Common myeloid progenitor, CD34-positive (primary cell): ENCODE data around the gene ACTR8.

ENCODE experiments used
- CTCF ChIA-PET: fragments of 350-600 bp; sonication (Branson Sonifier 250); formaldehyde crosslinking; loops from one replicate; lab custom pipeline; 2021; ENCODE audit warnings: antibody characterized with exemption; lab: Charles Lee
- POLR2A ChIA-PET: fragments of 350-600 bp; sonication (Branson Sonifier 250); formaldehyde crosslinking; loops from one replicate; lab custom pipeline; 2021; ENCODE audit warnings: antibody characterized with exemption; lab: Charles Lee
- DNase-seq, 3 donors: peaks; one replicate each; pipeline versions ENCODE4 v3.0.0 to v3.0.0-alpha.2; 2013
- H3K27ac ChIP-seq, 2 experiments: 1 replicate in 1 of 2; 2 replicates in 1 of 2; pipeline ENCODE4 v1.7.0; 2013; ENCODE audit warnings: inconsistent platforms in 2 of 2, low read length in 2 of 2, mild to moderate bottlenecking in 2 of 2, low read depth in 1 of 2, moderate library complexity in 1 of 2; ENCODE audit not compliant: severe bottlenecking in 2 of 2, insufficient read depth in 1 of 2, poor library complexity in 1 of 2
- H3K27me3 ChIP-seq, 5 experiments: replicated peaks in 2 of 5; 1 replicate in 3 of 5; 2 replicates in 2 of 5; pipeline versions ENCODE4 v1.6.1 to v1.7.0; 2013; ENCODE audit warnings: low read length in 4 of 5, mild to moderate bottlenecking in 2 of 5, moderate library complexity in 2 of 5, inconsistent platforms in 1 of 5; ENCODE audit not compliant: insufficient read depth in 5 of 5, control insufficient read depth in 4 of 5
- H3K36me3 ChIP-seq, 4 experiments: 1 replicate in 2 of 4; 2 replicates in 2 of 4; pipeline versions ENCODE4 v1.6.1 to v1.7.0; 2013; ENCODE audit warnings: low read length in 3 of 4, control low read depth in 1 of 4, mild to moderate bottlenecking in 1 of 4; ENCODE audit not compliant: control insufficient read depth in 4 of 4, insufficient read depth in 4 of 4
- H3K4me1 ChIP-seq, 4 experiments: 1 replicate in 3 of 4; 2 replicates in 1 of 4; pipeline versions ENCODE4 v1.6.1 to v1.7.1; 2013; ENCODE audit warnings: low read length in 3 of 4, mild to moderate bottlenecking in 3 of 4, control low read depth in 1 of 4, inconsistent platforms in 1 of 4, moderate library complexity in 1 of 4; ENCODE audit not compliant: control insufficient read depth in 4 of 4, insufficient read depth in 4 of 4; ENCODE audit errors: control extremely low read depth in 1 of 4
- H3K4me3 ChIP-seq, 7 experiments: 1 replicate in 4 of 7; 2 replicates in 3 of 7; pipeline versions ENCODE4 v1.5.1 to v1.7.0; 2013; ENCODE audit warnings: mild to moderate bottlenecking in 7 of 7, low read length in 6 of 7, moderate library complexity in 6 of 7, inconsistent platforms in 2 of 7, low read depth in 2 of 7, control low read depth in 1 of 7; ENCODE audit not compliant: insufficient read depth in 4 of 7, control insufficient read depth in 1 of 7; ENCODE audit errors: extremely low read depth in 1 of 7
- H3K9me3 ChIP-seq, 5 experiments: 1 replicate in 4 of 5; 2 replicates in 1 of 5; pipeline versions ENCODE4 v1.6.1 to v1.7.1; 2013; ENCODE audit warnings: low read length in 4 of 5, mild to moderate bottlenecking in 2 of 5, inconsistent platforms in 1 of 5, low read depth in 1 of 5, moderate library complexity in 1 of 5; ENCODE audit not compliant: control insufficient read depth in 4 of 5, insufficient read depth in 2 of 5; ENCODE audit errors: control extremely low read depth in 1 of 5
- WGBS: methylation state at CpG from one replicate; pipeline ENCODE4 v1.1.5; 2013; ENCODE audit not compliant: insufficient coverage; 5-methylcytosine and 5-hydroxymethylcytosine counted together

Gene ACTR8

GRCh38 chr3:53817809-53818208, 64.1 kb downstream of the ACTR8 start:
- DNase-seq: no peak
- H3K9me3 ChIP-seq: no peaks in the 10 kb centered on the region
- no peak overlapping the region for H3K27ac ChIP-seq
- peaks cover 0 to 5% (median 0%) of the 10 kb centered on the region in 5 experiments for H3K27me3 ChIP-seq
- WGBS: 88% methylated on average over 17 of the region's 17 CpGs
- H3K36me3 ChIP-seq: no peaks in the 10 kb centered on the region
- CTCF ChIA-PET: no interaction called here
- POLR2A ChIA-PET: no interaction called here
- H3K4me3 ChIP-seq: no peak overlapping the region
- H3K4me1 ChIP-seq: peaks cover 0 to 10% (median 3%) of the 10 kb centered on the region in 4 experiments

GRCh38 chr3:53817211-53817610, 64.7 kb downstream of the ACTR8 start:
- DNase-seq: no peak
- CTCF ChIA-PET: no interaction called here
- H3K27me3 ChIP-seq: peaks cover 0 to 5% (median 0%) of the 10 kb centered on the region in 5 experiments
- POLR2A ChIA-PET: no interaction called here
- WGBS: 72% methylated on average over 6 of the region's 6 CpGs
- no peaks in the 10 kb centered on the region for H3K36me3 ChIP-seq
- H3K4me1 ChIP-seq: peaks cover 0 to 10% (median 3%) of the 10 kb centered on the region in 4 experiments
- H3K9me3 ChIP-seq: no peaks in the 10 kb centered on the region
- H3K4me3 ChIP-seq: no peak overlapping the region
- no peak overlapping the region for H3K27ac ChIP-seq
